T-cell (primary cell): Measurements from ENCODE around the gene SLC25A11. TPM values are rescaled to one million over a fixed set of nuclear protein-coding genes. Genes with fewer than 3 reads are reported as not detected.

Source experiments
- ATAC-seq, 4 experiments: fragments of 200-7000 bp in 3 of 4; fragments of 150-1000 bp in 1 of 4; cut with Tn5 transposase; replicated peaks in 1 of 4; 1 replicate in 3 of 4; 2 replicates in 1 of 4; pipeline ENCODE4 v1.10.0; 2021; ENCODE audit warnings: moderate library complexity in 3 of 4, mild to moderate bottlenecking in 2 of 4, moderate number of reproducible peaks in 1 of 4
- CTCF ChIA-PET, 2 donors: fragments of 300-600 bp; sonication (Branson Sonifier 250); formaldehyde crosslinking; loops; one replicate each; lab custom pipeline; 2022; ENCODE audit warnings: antibody characterized with exemption in 2 of 2; lab: Charles Lee
- POLR2A ChIA-PET, 2 donors: fragments of 300-600 bp; sonication (Branson Sonifier 250); formaldehyde crosslinking; loops; one replicate each; lab custom pipeline; 2022; ENCODE audit warnings: antibody characterized with exemption in 2 of 2; lab: Charles Lee
- DNase-seq, 35 experiments: peaks; one replicate each; pipeline versions ENCODE4 v3.0.0 to v3.0.0-alpha.2; 2013 to 2023
- H3K27ac ChIP-seq: one replicate; pipeline ENCODE4 v1.5.1; 2013; ENCODE audit warnings: low read length
- H3K27me3 ChIP-seq, 2 experiments: replicated peaks in 1 of 2; 1 replicate in 1 of 2; 2 replicates in 1 of 2; pipeline versions ENCODE4 v1.6.1 to v1.7.0; 2013; ENCODE audit warnings: low read length in 1 of 2, mixed read lengths in 1 of 2; ENCODE audit not compliant: control insufficient read depth in 2 of 2, insufficient read depth in 2 of 2; ENCODE audit errors: extremely low read depth in 1 of 2
- H3K36me3 ChIP-seq, 2 donors: 1 replicate in 1 of 2; 2 replicates in 1 of 2; pipeline versions ENCODE4 v1.6.1 to v1.7.0; 2013; ENCODE audit warnings: low read length in 1 of 2; ENCODE audit not compliant: control insufficient read depth in 2 of 2, insufficient read depth in 1 of 2; ENCODE audit errors: extremely low read depth in 1 of 2
- H3K4me1 ChIP-seq, 2 experiments: 1 replicate in 1 of 2; 2 replicates in 1 of 2; pipeline versions ENCODE4 v1.6.1 to v1.7.0; 2013; ENCODE audit warnings: low read length in 2 of 2, mixed read lengths in 1 of 2; ENCODE audit not compliant: insufficient read depth in 2 of 2, control insufficient read depth in 1 of 2; ENCODE audit errors: extremely low read depth in 1 of 2
- H3K4me3 ChIP-seq, 2 donors: 1 replicate in 1 of 2; 2 replicates in 1 of 2; pipeline versions ENCODE4 v1.5.1 to v1.7.0; 2013; ENCODE audit warnings: mild to moderate bottlenecking in 2 of 2, low read length in 1 of 2, moderate library complexity in 1 of 2; ENCODE audit not compliant: control insufficient read depth in 1 of 2; ENCODE audit errors: extremely low read depth in 1 of 2
- H3K9me3 ChIP-seq: 2 replicates; pipeline ENCODE4 v1.7.0; 2013
- H3K27ac Mint-ChIP-seq, 2 donors: one replicate each; pipeline ENCODE4 v1.8.0; 2020 to 2021; ENCODE audit warnings: mild to moderate bottlenecking in 2 of 2, mixed read lengths in 2 of 2
- H3K27me3 Mint-ChIP-seq, 2 donors: one replicate each; pipeline ENCODE4 v1.8.0; 2021 to 2022; ENCODE audit warnings: mixed read lengths in 2 of 2
- H3K36me3 Mint-ChIP-seq: one replicate; pipeline ENCODE4 v1.8.0; 2021; ENCODE audit warnings: mixed read lengths
- H3K4me1 Mint-ChIP-seq, 3 donors: one replicate each; pipeline ENCODE4 v1.8.0; 2020 to 2022; ENCODE audit warnings: mixed read lengths in 3 of 3, mild to moderate bottlenecking in 1 of 3
- H3K4me3 Mint-ChIP-seq, 3 donors: one replicate each; pipeline ENCODE4 v1.8.0; 2020 to 2022; ENCODE audit warnings: mild to moderate bottlenecking in 3 of 3, mixed read lengths in 3 of 3, moderate library complexity in 3 of 3
- H3K9me3 Mint-ChIP-seq, 3 donors: one replicate each; pipeline ENCODE4 v1.8.0; 2020 to 2022; ENCODE audit warnings: mixed read lengths in 3 of 3
- WGBS: methylation state at CpG from one replicate; pipeline ENCODE4 v1.1.5; 2013; ENCODE audit warnings: missing lambda C conversion rate; ENCODE audit not compliant: insufficient coverage; 5-methylcytosine and 5-hydroxymethylcytosine counted together
- total RNA-seq, 35 experiments: library from RNA in 6 of 35; stranded (reverse) in 6 of 35; fragments of 120-200 nt in 1 of 35; gene quantifications; one replicate each; pipeline versions ENCODE4 v1.2.1 to v1.2.4 and lab custom pipeline; 2013 to 2026

SLC25A11 gene
- total RNA-seq, 5 donors from 2014 or later (not counting 1 experiment from before 2014, with no cell fraction given), result 30.9 to 51.6 (median 47.0) TPM

- H3K9me3 Mint-ChIP-seq, result no peaks in the 10 kb centered on the region
- H3K27ac ChIP-seq, result no peak overlapping the region
- no peak for DNase-seq
- ATAC-seq, result no peak
- H3K4me1 Mint-ChIP-seq, result peaks cover 27 to 38% (median 28%) of the 10 kb centered on the region in 3 donors
- H3K4me1 ChIP-seq, result peaks cover 9 to 46% of the 10 kb centered on the region in 2 experiments
- no peak overlapping the region for H3K4me3 ChIP-seq
- ChIA-PET CTCF (interaction anchor here in 1 of 2 donors (0.6 kb wide), 1 partner anchor 11 kb away, joined by 3 read pairs; no protein-coding TSS in a partner anchor), POLR2A (no interaction called here)
- no peaks in the 10 kb centered on the region for H3K27me3 Mint-ChIP-seq
- H3K4me3 Mint-ChIP-seq, result peak overlapping the region; percentile 51 to 90 (median 77)
- 60% methylated on average over 1 of the region's 5 CpGs for WGBS
- peaks cover 9 to 44% of the 10 kb centered on the region in 2 donors for H3K36me3 ChIP-seq
- no peaks in the 10 kb centered on the region for H3K9me3 ChIP-seq
- H3K36me3 Mint-ChIP-seq, result peaks cover 20% of the 10 kb centered on the region
- peaks cover 0 to 28% of the 10 kb centered on the region in 2 experiments for H3K27me3 ChIP-seq
- peak overlapping the region in 1 of 2 donors; percentile 46 for H3K27ac Mint-ChIP-seq
These were observed 42.1 kb downstream of the SLC25A11 start for GRCh38 chr17:4897785-4898184.

- no peak overlapping the region for H3K27ac ChIP-seq
- 89% methylated on average over 5 of the region's 10 CpGs for WGBS
- Mint-ChIP-seq H3K27me3 (no peaks in the 10 kb centered on the region), H3K4me1 (peaks cover 22 to 32% (median 23%) of the 10 kb centered on the region in 3 donors), H3K36me3 (peaks cover 20% of the 10 kb centered on the region), H3K27ac (no peak overlapping the region), H3K4me3 (no peak overlapping the region), H3K9me3 (no peaks in the 10 kb centered on the region)
- no peaks in the 10 kb centered on the region for H3K9me3 ChIP-seq
- no peak for DNase-seq
- H3K4me3 ChIP-seq, result no peak overlapping the region
- peaks cover 9 to 40% of the 10 kb centered on the region in 2 experiments for H3K4me1 ChIP-seq
- H3K27me3 ChIP-seq, result peaks cover 0 to 28% of the 10 kb centered on the region in 2 experiments
- POLR2A ChIA-PET, result no interaction called here
- peaks cover 13 to 50% of the 10 kb centered on the region in 2 donors for H3K36me3 ChIP-seq
- ATAC-seq, result no peak
- CTCF ChIA-PET, result no interaction called here
These were observed 42.6 kb downstream of the SLC25A11 start for GRCh38 chr17:4897198-4897687.

GRCh38 chr17:4896332-4897197 is 43.3 kb downstream of the SLC25A11 start:
- Mint-ChIP-seq H3K9me3 (no peaks in the 10 kb centered on the region), H3K27ac (no peak overlapping the region), H3K27me3 (no peaks in the 10 kb centered on the region), H3K4me1 (peaks cover 20 to 27% (median 21%) of the 10 kb centered on the region in 3 donors), H3K36me3 (peaks cover 20% of the 10 kb centered on the region), H3K4me3 (no peak overlapping the region)
- POLR2A ChIA-PET, result no interaction called here
- CTCF ChIA-PET, result no interaction called here
- peaks cover 0 to 27% of the 10 kb centered on the region in 2 experiments for H3K27me3 ChIP-seq
- no peak for DNase-seq
- peaks cover 13 to 56% of the 10 kb centered on the region in 2 donors for H3K36me3 ChIP-seq
- no peak overlapping the region for H3K27ac ChIP-seq
- H3K4me1 ChIP-seq, result peaks cover 9 to 34% of the 10 kb centered on the region in 2 experiments
- no peaks in the 10 kb centered on the region for H3K9me3 ChIP-seq
- WGBS, result 93% methylated on average over 14 of the region's 27 CpGs
- H3K4me3 ChIP-seq, result no peak overlapping the region
- ATAC-seq, result no peak

- ChIA-PET CTCF (no interaction called here), POLR2A (no interaction called here)
- Histone ChIP-seq H3K27ac (no peak overlapping the region), H3K4me1 (peaks cover 6 to 26% of the 10 kb centered on the region in 2 experiments), H3K27me3 (peaks cover 0 to 20% of the 10 kb centered on the region in 2 experiments), H3K9me3 (no peaks in the 10 kb centered on the region), H3K4me3 (no peak overlapping the region), H3K36me3 (peaks cover 16 to 64% of the 10 kb centered on the region in 2 donors)
- no peaks in the 10 kb centered on the region for H3K9me3 Mint-ChIP-seq
- DNase-seq, result no peak
- no peak for ATAC-seq
- peaks cover 16 to 20% (median 19%) of the 10 kb centered on the region in 3 donors for H3K4me1 Mint-ChIP-seq
- H3K36me3 Mint-ChIP-seq, result peaks cover 21% of the 10 kb centered on the region
- H3K4me3 Mint-ChIP-seq, result no peak overlapping the region
- 95% methylated on average over 23 of the region's 27 CpGs for WGBS
- no peak overlapping the region for H3K27ac Mint-ChIP-seq
- H3K27me3 Mint-ChIP-seq, result no peaks in the 10 kb centered on the region
These were observed 44.1 kb downstream of the SLC25A11 start for GRCh38 chr17:4895657-4896331.

- Mint-ChIP-seq H3K36me3 (peaks cover 27% of the 10 kb centered on the region), H3K27me3 (no peaks in the 10 kb centered on the region), H3K9me3 (no peaks in the 10 kb centered on the region), H3K4me1 (peaks cover 13 to 16% (median 15%) of the 10 kb centered on the region in 3 donors), H3K4me3 (no peak overlapping the region), H3K27ac (no peak overlapping the region)
- 96% methylated on average over 9 of the region's 13 CpGs for WGBS
- Histone ChIP-seq H3K36me3 (peaks cover 19 to 71% of the 10 kb centered on the region in 2 donors), H3K4me3 (no peak overlapping the region), H3K27me3 (peaks cover 0 to 13% of the 10 kb centered on the region in 2 experiments), H3K9me3 (no peaks in the 10 kb centered on the region), H3K4me1 (peaks cover 6 to 19% of the 10 kb centered on the region in 2 experiments), H3K27ac (no peak overlapping the region)
- DNase-seq (no peak), ATAC-seq (no peak)
- ChIA-PET CTCF (no interaction called here), POLR2A (no interaction called here)
These were observed 44.7 kb downstream of the SLC25A11 start for GRCh38 chr17:4895121-4895520.
